Measurements from ENCODE around the gene CCER1.

CCER1 gene

GRCh38 chr12:90965204-90965603 is 10.2 kb upstream of the CCER1 start:
- no peak for DNase-seq

- no peak for DNase-seq
Measured at GRCh38 chr12:90964616-90965015, 9.6 kb upstream of the CCER1 start.

- DNase-seq, result no peak
Measured at GRCh38 chr12:90963946-90964345, 9.0 kb upstream of the CCER1 start.

- DNase-seq, result no peak
Measured at GRCh38 chr12:90961154-90961553, 6.2 kb upstream of the CCER1 start.

- peak in 10 of 56 donors; percentile 2 to 39 (median 8) for DNase-seq
Measured at GRCh38 chr12:90959538-90960139, 4.7 kb upstream of the CCER1 start.

- no peak for DNase-seq
Measured at GRCh38 chr12:90959032-90959431, 4.1 kb upstream of the CCER1 start.

- no peak for DNase-seq
Measured at GRCh38 chr12:90958347-90958746, 3.4 kb upstream of the CCER1 start.

GRCh38 chr12:90954428-90954827 is 548 bp downstream of the CCER1 start:
- no peak for DNase-seq

- no peak for DNase-seq
Measured at GRCh38 chr12:90953956-90954421, 987 bp downstream of the CCER1 start.

- no peak for DNase-seq
Measured at GRCh38 chr12:90951432-90952105, 3.4 kb downstream of the CCER1 start.

- DNase-seq, result no peak
Measured at GRCh38 chr12:90947869-90948268, 7.1 kb downstream of the CCER1 start.

GRCh38 chr12:90945070-90945649 is 9.8 kb downstream of the CCER1 start:
- no peak for DNase-seq

GRCh38 chr12:90943255-90943654 is 11.7 kb downstream of the CCER1 start:
- DNase-seq, result no peak

- DNase-seq, result no peak
Measured at GRCh38 chr12:90940872-90941499, 14.0 kb downstream of the CCER1 start.

- no peak for DNase-seq
Measured at GRCh38 chr12:90939382-90939781, 15.6 kb downstream of the CCER1 start.

- no peak for DNase-seq
Measured at GRCh38 chr12:90938451-90938850, 16.5 kb downstream of the CCER1 start.

GRCh38 chr12:90937651-90938050 is 17.3 kb downstream of the CCER1 start:
- no peak for DNase-seq

GRCh38 chr12:90936230-90937005 is 18.6 kb downstream of the CCER1 start:
- no peak for DNase-seq

GRCh38 chr12:90925562-90925961 is 29.4 kb downstream of the CCER1 start:
- DNase-seq, result no peak

- no peak for DNase-seq
Measured at GRCh38 chr12:90924406-90924805, 30.6 kb downstream of the CCER1 start.

- DNase-seq, result no peak
Measured at GRCh38 chr12:90922145-90922627, 32.8 kb downstream of the CCER1 start.

All from nucleus accumbens (tissue), 56 donors.